Body of pancreas (tissue), 4 donors: ENCODE measurements around the gene MTX1.

Experiments
- CTCF ChIP-seq, 7 experiments: fragments of 450-650 bp in 4 of 7; fragments of 200-600 bp in 3 of 7; sonication (generic) in 3 of 7; IDR thresholded peaks; one replicate each; pipeline ENCODE4 v1.5.1; 2016 to 2019; ENCODE audit warnings: antibody characterized with exemption in 7 of 7
- POLR2A ChIP-seq, 3 donors: fragments of 450-650 bp; IDR thresholded peaks; one replicate each; pipeline ENCODE4 v1.6.1; 2016; ENCODE audit warnings: antibody characterized with exemption in 3 of 3, mild to moderate bottlenecking in 2 of 3

DNA sequence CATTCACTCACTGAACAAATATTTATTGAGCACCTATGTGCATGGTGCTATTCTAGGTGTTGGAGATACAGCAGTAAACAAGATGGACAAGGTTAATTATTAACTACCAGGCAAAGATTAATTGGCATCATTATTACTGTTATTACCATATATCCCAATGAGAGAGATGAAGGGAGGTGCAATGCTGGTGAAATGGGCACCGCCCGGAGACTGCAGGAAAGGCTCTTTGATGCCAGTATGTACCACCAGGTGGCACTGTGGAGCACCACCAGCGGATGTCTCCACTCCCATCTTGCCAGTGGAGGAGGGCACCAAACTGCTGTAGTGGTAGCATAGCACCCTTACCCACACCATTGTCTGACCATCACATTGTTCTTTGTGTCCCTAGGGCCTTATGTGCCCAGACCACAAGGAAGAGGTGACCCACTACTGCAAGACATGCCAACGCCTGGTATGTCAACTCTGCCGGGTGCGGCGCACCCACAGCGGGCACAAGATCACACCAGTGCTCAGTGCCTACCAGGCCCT, 31.9 kb upstream of the MTX1 start:
- TF ChIP-seq CTCF (IDR thresholded peaks at IDR 0.05): peak; percentile 84 to 96 (median 92)
- no peak for TF ChIP-seq POLR2A (IDR thresholded peaks at IDR 0.05)
